ENCODE results near the gene NSF.
"Not testable (repeated sequence)": the region's sequence is repeated elsewhere in the genome, so short reads cannot be mapped to it uniquely, and the experiment has no call there.

The NSF gene

GRCh38 chr17:46756081-46756735 is 165.7 kb downstream of the NSF start:
- DNase-seq (ENCODE audit: low spot score), result no peak

DNA sequence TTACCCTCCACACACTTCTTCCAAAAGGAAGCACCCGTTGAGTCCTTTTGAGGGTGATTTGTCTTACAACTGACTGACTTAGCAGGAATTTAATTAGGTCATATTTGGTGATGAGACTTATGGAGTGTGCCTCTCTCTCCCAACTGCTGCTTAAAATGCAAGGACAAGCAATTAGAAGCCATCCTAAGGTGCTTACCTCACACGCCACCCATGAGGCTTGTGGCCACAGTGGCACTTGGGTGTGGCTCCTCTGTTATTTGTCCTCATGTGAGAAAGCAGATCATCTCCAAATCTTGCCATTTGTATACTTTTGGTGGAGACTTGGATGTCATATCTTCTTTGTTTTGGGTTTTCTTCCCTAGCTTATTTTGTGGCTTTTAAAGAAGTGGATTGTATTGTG is 166.4 kb downstream of the NSF start:
- no peak for DNase-seq (ENCODE audit: low spot score)

GRCh38 chr17:46757588-46757987 is 167.1 kb downstream of the NSF start:
- not testable (repeated sequence) for DNase-seq (ENCODE audit: low spot score)

GRCh38 chr17:46758614-46759013 is 168.1 kb downstream of the NSF start:
- no peak for DNase-seq (ENCODE audit: low spot score)

DNA sequence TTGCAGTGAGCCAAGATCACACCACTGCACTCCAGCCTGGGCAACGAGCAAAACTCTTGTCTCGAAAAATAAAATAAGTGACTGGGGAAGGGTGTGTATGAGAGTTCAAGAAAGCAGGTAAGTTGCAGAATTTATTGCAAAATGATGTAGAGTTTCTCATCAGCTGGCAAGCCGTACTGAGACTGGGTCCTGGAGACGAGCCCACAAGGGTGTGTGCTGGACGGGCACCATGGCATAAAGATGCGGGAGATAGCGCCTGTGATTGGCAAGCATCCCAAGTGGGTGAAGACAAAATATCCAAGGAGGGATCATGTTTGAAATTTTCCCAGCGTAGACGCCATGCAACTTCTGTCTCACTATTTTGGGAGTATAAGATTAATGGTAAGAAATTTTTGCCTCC is 168.7 kb downstream of the NSF start:
- no peak for DNase-seq (ENCODE audit: low spot score)

DNA sequence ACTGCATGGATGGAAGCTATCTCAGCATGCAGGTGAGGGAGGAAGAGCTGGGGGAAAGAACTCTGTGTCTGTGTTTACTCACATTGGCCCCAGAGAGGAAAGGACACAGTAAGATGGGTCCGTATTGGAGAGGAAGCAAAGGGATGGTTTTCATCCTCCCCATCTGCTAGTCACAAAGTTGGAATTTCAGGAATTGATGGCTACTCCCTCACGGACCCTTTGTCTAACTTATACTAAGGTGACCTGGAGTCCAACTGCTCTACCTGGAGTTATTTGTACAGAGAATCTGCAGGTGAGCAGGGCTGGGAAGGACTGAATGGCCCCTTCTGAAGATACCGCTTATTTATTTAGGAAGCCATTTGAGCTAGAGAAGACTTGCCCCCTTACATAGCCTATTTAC is 172.9 kb downstream of the NSF start:
- DNase-seq (ENCODE audit: low spot score), result no peak

GRCh38 chr17:46764000-46764708 is 173.7 kb downstream of the NSF start:
- no peak for DNase-seq (ENCODE audit: low spot score)

DNA sequence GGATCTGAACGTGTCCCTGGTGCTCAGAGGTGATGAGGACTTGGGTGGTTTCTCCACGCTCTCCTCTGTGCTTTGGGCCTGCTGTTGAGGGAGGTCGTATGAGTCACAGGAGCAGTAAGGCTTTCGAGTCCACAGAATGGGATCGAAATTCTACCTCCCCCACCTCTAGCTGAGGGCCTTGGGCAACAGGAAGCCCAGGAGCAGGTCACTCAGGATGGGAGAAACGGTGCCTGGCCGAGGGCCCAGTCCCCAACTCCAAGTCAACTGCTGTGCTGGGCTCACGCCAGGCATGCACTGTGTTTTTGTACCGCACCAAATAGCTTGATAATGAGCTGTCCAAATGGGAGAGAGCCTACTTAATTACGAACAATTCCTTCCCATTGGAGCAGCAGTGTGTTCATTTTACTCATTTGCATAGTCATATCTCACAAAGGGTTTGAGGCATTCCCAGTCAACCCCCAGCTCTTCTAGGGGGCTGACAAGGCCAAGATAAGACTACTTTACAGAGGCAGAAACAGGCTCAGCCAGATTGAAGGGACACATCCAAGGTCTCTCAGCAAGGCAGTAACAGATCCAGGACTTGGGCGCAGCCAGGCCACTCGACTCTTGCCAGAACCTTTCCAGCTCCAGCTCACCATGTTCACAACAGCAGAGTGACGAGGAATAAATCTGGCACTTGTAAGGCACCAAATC is 174.4 kb downstream of the NSF start:
- peak; percentile 49 for DNase-seq (ENCODE audit: low spot score)

DNA sequence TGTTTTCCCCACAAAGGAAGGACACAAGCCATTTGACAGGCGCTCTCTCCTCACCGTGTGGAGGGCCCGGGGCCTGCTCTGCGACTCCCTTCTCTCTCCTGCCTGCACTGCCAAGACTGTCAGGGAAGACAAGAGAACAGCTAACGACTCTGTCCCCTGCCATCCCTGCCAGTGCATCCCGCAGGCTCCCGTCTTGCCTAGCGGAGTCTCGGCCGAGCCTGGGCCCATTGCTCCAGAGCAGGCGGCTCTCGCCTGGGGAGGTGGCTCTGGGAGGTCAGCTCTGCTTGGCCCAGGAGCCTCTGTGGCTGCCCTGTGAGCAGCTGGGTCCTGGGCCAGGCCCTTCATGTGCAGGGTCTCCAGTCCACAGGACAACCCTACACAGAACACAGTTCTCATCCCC is 175.0 kb downstream of the NSF start:
- no peak for DNase-seq (ENCODE audit: low spot score)

GRCh38 chr17:46766493-46767491 is 176.3 kb downstream of the NSF start:
- DNase-seq (ENCODE audit: low spot score), result no peak

GRCh38 chr17:46768540-46768870 is 178.0 kb downstream of the NSF start:
- no peak for DNase-seq (ENCODE audit: low spot score)

DNA sequence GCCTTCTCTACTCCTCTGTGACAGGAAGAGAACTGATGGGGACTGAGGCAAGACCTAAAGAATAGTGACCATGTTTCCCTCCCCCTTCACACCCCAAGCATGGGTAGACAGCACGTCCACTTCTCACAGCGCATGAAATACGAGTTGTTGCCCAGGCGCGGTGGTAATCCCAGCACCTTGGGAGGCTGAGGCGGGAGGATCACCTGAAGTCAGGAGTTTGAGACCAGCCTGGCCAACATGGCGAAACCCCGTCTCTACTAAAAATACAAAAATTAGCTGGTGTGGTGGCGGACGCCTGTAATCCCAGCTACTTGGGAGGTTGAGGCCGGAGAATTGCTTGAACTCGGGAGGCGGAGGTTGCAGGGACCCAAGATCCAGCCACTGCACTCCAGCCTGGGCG is 178.4 kb downstream of the NSF start:
- DNase-seq (ENCODE audit: low spot score), result not testable (repeated sequence)

DNA sequence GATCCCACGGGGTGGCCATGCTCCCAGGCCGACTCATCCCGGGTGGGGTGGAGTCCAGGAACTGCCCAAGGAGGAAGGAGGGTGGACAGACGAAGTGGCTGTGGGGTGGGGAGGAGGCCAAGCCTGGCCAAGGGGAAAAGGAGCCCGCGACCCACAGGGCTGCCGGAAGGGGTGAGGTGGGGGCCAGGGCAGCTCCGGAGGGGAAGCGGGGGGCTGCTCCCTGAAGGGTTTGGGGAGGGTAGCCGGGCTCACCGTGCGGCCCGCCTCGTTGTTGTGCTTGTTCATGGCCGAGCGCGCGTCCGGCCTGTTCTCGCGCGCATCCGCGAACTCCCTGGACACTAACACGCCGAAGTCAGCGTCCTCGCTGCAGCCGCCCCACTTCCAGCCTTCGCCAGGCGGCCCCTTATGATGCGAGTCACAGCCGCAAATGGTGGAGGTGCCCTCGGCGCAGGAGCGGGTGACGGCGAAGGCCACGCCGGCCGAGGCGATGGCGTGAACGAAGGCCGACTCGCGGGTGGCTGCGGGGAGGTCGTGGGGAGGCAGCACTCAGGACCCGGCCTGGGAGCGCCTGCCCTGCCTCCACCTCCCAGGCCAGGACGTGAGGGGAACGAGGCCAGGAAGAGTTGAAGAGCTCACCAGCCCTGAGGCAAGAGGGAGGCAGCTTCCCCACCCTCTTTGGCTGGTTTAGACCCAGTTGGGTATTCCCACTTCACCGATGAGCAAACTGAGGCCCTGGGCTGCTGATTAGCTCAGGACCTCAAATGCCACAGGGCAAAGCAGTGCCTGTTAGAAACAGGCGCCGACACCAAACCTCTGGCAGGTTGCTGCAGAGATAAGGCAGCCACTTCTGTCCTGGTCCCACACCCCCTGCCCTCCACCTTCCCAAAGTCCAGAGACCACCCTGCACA is 179.3 kb downstream of the NSF start:
- no peak for DNase-seq (ENCODE audit: low spot score)

GRCh38 chr17:46770439-46770817 is 180.0 kb downstream of the NSF start:
- DNase-seq (ENCODE audit: low spot score), result no peak

- DNase-seq (ENCODE audit: low spot score), result no peak
Observed at GRCh38 chr17:46770818-46771560, 180.5 kb downstream of the NSF start.

DNA sequence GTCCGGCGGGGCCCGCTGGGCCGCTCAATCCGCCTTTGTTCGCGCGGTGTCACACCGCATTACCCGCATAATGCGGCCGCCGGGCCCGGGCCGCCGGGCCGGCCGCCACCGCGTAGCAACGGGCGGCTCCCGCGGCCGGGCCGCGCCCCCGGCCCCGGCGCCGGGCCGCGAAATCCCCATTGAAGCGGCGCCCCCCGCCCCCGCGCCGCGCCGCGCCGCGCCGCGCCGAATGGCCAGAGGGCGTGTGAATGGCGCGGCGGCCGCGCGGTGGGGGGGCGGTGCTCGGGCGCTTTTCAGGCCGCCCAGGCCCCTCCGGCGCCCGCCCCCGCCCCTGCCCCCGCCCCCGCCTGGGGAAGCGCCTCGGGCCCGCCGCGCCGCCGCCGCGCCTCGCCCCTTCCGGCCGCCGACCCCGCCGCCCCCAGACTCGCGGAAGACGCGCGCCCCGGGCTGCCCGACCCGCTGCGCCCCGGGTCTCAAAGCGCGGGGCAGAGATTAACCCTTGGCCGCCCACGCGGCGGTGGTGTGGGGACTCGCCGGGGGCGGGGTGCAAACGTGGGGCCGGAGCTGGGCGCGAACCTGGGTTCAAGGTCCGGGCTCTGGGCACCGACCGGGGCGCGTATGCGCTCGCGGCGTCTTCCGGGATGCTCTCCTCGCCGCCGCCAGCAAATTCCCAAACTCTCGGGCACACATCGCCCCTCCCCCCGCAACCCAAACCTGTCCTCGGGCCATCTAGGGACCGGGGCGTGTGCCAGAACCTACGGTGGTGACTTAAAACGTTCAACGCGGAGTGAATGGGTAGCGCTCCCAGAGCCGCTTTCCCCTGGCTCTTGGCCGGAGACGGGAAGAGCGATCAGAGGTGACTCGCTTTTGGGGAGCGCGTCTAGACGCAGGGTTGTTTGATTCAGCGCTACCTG is 181.3 kb downstream of the NSF start:
- DNase-seq (ENCODE audit: low spot score), result no peak

- no peak for DNase-seq (ENCODE audit: low spot score)
Observed at GRCh38 chr17:46772475-46773220, 182.2 kb downstream of the NSF start.

DNA sequence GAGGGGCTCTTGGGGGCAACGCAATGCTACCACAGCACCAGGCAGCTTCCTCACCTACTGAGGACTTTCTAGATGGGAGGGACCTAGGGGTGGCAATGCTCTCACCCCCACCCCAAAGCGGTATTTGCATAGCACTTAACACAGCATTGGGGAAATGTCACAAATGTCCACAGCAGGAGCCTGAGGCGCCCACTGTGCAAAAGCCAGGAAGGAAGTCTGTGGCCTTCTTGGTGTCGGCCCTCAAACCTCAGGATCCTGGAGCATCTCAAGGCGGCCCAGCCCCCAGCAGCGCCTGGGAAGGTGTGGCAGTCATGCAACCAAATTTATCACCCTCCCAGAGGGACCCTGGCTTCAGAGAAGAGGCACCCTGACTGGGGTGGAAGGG is 182.7 kb downstream of the NSF start:
- no peak for DNase-seq (ENCODE audit: low spot score)

DNA sequence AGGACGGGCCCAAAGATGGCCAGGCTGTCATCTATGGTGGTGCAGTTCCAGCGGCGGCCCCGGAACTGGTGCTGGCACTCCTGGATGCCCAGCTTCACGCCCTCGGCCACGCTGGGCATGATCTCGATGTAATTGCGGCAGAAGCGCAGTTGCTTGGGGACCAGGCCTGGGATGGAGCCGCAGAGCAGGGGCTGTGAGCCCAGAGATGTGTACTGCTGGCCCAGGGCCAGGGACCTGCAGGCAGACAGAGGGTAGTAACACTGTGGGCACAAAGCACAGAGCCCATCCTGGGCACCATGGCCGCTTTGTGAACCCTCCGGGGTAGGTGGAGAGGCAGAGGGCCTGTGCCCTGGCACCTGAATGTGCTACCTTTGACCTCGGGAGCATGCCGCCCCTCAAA is 183.2 kb downstream of the NSF start:
- DNase-seq (ENCODE audit: low spot score), result no peak

Measured in Ammon's horn (tissue), 1 donor.